Loucy (cell line): Measurements from ENCODE around the gene BCLAF1.

Source experiments
- H2AFZ ChIP-seq: fragments of 200-600 bp; sonication (generic); 2 replicates; pipeline ENCODE4 v1.6.0; 2016; ENCODE audit warnings: antibody characterized with exemption, mild to moderate bottlenecking, low read length, moderate library complexity
- H3F3A ChIP-seq: fragments of 200-600 bp; 2 replicates; pipeline ENCODE4 v1.6.0; 2016; ENCODE audit warnings: antibody characterized with exemption, low read depth, mild to moderate bottlenecking
- H3K27me3 ChIP-seq: fragments of 200-600 bp; sonication (generic); 2 replicates; pipeline ENCODE4 v1.6.1; 2014; ENCODE audit warnings: low read length, mild to moderate bottlenecking; ENCODE audit not compliant: insufficient read depth, poor library complexity, severe bottlenecking
- H3K36me3 ChIP-seq: fragments of 200-600 bp; sonication (generic); 2 replicates; pipeline ENCODE4 v1.6.1; 2016; ENCODE audit warnings: low read length; ENCODE audit not compliant: insufficient read depth
- H3K4me1 ChIP-seq: fragments of 200-600 bp; sonication (generic); 2 replicates; pipeline ENCODE4 v1.5.1; 2014; ENCODE audit warnings: low read length, mild to moderate bottlenecking; ENCODE audit not compliant: insufficient read depth, poor library complexity, severe bottlenecking
- H3K4me2 ChIP-seq: fragments of 200-600 bp; sonication (generic); 2 replicates; pipeline ENCODE4 v1.6.0; 2014; ENCODE audit warnings: antibody characterized with exemption, low read length, low read depth, mild to moderate bottlenecking; ENCODE audit not compliant: poor library complexity, severe bottlenecking
- H3K4me3 ChIP-seq: fragments of 200-600 bp; sonication (generic); 2 replicates; pipeline ENCODE4 v1.5.1; 2014; ENCODE audit warnings: low read length, mild to moderate bottlenecking, mixed read lengths; ENCODE audit not compliant: poor library complexity, severe bottlenecking
- H3K79me2 ChIP-seq: fragments of 200-600 bp; sonication (generic); 2 replicates; pipeline ENCODE4 v1.6.1; 2014; ENCODE audit warnings: low read length; ENCODE audit not compliant: insufficient read depth
- H3K9ac ChIP-seq: fragments of 200-600 bp; sonication (generic); 2 replicates; pipeline ENCODE4 v1.6.0; 2014; ENCODE audit warnings: mild to moderate bottlenecking, low read depth, low read length, moderate library complexity; ENCODE audit not compliant: poor library complexity, severe bottlenecking
- H3K9me2 ChIP-seq: fragments of 200-600 bp; sonication (generic); replicated peaks from 2 replicates; pipeline ENCODE4 v1.6.1; 2016; ENCODE audit warnings: low read depth, low read length, mixed read lengths
- H3K9me3 ChIP-seq: fragments of 200-600 bp; sonication (generic); 2 replicates; pipeline ENCODE4 v1.6.1; 2014; ENCODE audit warnings: mild to moderate bottlenecking, antibody characterized with exemption, low read length, low read depth; ENCODE audit not compliant: insufficient read depth
- H4K20me1 ChIP-seq: fragments of 200-600 bp; sonication (generic); 2 replicates; pipeline ENCODE4 v1.6.0; 2014; ENCODE audit warnings: antibody characterized with exemption, low read length, mild to moderate bottlenecking; ENCODE audit not compliant: insufficient read depth, poor library complexity, severe bottlenecking
- CTCF ChIP-seq: fragments of 200-600 bp; sonication (generic); conservative IDR thresholded peaks from 2 replicates; pipeline ENCODE4 v1.5.1; 2014; ENCODE audit warnings: mild to moderate bottlenecking, antibody characterized with exemption, low read length
- EZH2phosphoT487 ChIP-seq: fragments of 200-600 bp; IDR thresholded peaks from 2 replicates; pipeline ENCODE4 v1.6.1; 2018; ENCODE audit warnings: antibody characterized with exemption, mild to moderate bottlenecking, moderate library complexity, borderline replicate concordance

BCLAF1 gene

DNA sequence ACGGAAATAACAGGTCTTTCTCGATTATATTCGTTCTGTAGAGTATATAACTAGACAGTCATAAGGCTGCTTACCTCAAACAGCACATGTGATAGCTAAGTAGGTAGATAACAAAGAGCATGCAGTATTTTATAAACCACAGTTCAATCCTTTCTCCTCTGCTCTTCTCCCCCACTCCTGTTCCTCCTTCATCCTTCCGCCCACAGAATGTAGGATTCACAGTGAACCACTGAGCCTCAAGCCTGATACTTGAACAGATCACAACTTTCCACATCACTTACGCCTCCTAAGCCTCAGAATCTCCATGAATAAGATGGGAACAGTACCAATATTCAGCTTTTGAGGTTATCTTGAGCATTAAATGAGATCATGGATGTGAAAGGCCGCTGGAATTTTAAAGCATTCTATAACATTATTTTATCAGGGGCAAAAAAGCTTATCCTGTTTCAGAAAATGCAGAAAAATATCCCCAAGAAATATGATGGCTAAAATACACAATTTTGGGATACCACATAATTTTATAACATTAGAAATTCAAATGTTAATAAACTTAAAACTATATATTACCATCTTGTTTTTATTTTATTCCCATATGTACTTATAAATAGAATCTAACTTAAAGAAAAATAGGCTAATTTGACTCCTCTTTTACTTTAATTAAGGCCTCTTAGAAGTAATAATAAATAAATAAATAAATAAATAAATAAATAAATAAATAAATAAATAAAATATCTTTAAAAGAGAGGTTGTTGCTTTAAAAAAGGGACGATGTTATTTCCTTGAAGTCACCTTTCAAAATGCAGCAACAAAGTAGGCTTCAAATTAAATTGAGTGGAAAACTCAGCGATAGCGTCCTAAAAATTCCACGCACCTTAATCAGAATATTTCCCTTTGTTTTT lies 72.9 kb downstream of the BCLAF1 start:
- no peaks in the 10 kb centered on the region for H3K36me3 ChIP-seq
- no peak overlapping the region for H3K9ac ChIP-seq
- no peak overlapping the region for H3K4me2 ChIP-seq
- H3F3A ChIP-seq = no peaks in the 10 kb centered on the region
- H4K20me1 ChIP-seq = no peaks in the 10 kb centered on the region
- H3K27me3 ChIP-seq = no peaks in the 10 kb centered on the region
- no peak overlapping the region for H3K4me3 ChIP-seq
- H3K9me2 ChIP-seq = no peaks in the 10 kb centered on the region
- TF ChIP-seq CTCF (no peak), EZH2phosphoT487 (no peak)
- H3K79me2 ChIP-seq = no peaks in the 10 kb centered on the region
- H3K9me3 ChIP-seq = no peaks in the 10 kb centered on the region
- H3K4me1 ChIP-seq = no peaks in the 10 kb centered on the region
- H2AFZ ChIP-seq = no peak overlapping the region

- Histone ChIP-seq H3K36me3 (no peaks in the 10 kb centered on the region), H3K4me3 (no peak overlapping the region), H3K4me2 (no peak overlapping the region), H3K79me2 (no peaks in the 10 kb centered on the region), H3K9me3 (no peaks in the 10 kb centered on the region), H3K9me2 (no peaks in the 10 kb centered on the region), H2AFZ (no peak overlapping the region), H3K9ac (no peak overlapping the region), H3K4me1 (no peaks in the 10 kb centered on the region), H4K20me1 (no peaks in the 10 kb centered on the region), H3K27me3 (no peaks in the 10 kb centered on the region), H3F3A (no peaks in the 10 kb centered on the region)
- TF ChIP-seq EZH2phosphoT487 (no peak), CTCF (no peak)
Observed at GRCh38 chr6:136213853-136214252, 75.8 kb downstream of the BCLAF1 start.

- no peak overlapping the region for H3K9ac ChIP-seq
- H3K4me1 ChIP-seq = no peaks in the 10 kb centered on the region
- no peaks in the 10 kb centered on the region for H3K36me3 ChIP-seq
- H3K9me3 ChIP-seq = no peaks in the 10 kb centered on the region
- no peak for TF ChIP-seq EZH2phosphoT487
- no peak for TF ChIP-seq CTCF
- no peak overlapping the region for H3K4me3 ChIP-seq
- H2AFZ ChIP-seq = no peak overlapping the region
- no peaks in the 10 kb centered on the region for H3F3A ChIP-seq
- H4K20me1 ChIP-seq = no peaks in the 10 kb centered on the region
- no peak overlapping the region for H3K4me2 ChIP-seq
- H3K27me3 ChIP-seq = no peaks in the 10 kb centered on the region
- no peaks in the 10 kb centered on the region for H3K79me2 ChIP-seq
- no peaks in the 10 kb centered on the region for H3K9me2 ChIP-seq
Observed at GRCh38 chr6:136213012-136213539, 76.6 kb downstream of the BCLAF1 start.
